Fibroblast of lung (primary cell): Measurements from ENCODE around the gene NXF2.
"Not testable (repeated sequence)": the region's sequence is repeated elsewhere in the genome, so short reads cannot be mapped to it uniquely, and the experiment has no call there.

Experiments
- CTCF ChIP-seq, 2 donors: IDR thresholded peaks in 1 of 2; conservative IDR thresholded peaks in 1 of 2; 1 replicate in 1 of 2; 2 replicates in 1 of 2; pipeline ENCODE4 v1.5.1; 2011 to 2012; ENCODE audit warnings: low read length in 2 of 2, control low read depth in 1 of 2, inconsistent platforms in 1 of 2, low read depth in 1 of 2, mild to moderate bottlenecking in 1 of 2
- EZH2 ChIP-seq: IDR thresholded peaks from 2 replicates; pipeline ENCODE4 v1.5.1; 2012; ENCODE audit warnings: low read length, control low read depth, mild to moderate bottlenecking; ENCODE audit errors: missing control alignments

- not testable (repeated sequence) for TF ChIP-seq CTCF (conservative IDR thresholded peaks at IDR 0.05 in 1 of 2, IDR thresholded peaks at IDR 0.05 in 1 of 2; ENCODE audit: low read depth in 1 of 2, low read length in 2 of 2); EZH2
Observed at GRCh38 chrX:102272231-102272630, 25.3 kb downstream of the NXF2 start.
